ENCODE results near the gene SDHD. TPM values are rescaled to one million over a fixed set of nuclear protein-coding genes. Genes with fewer than 3 reads are reported as not detected.

The SDHD gene
- total and polyA plus RNA-seq, 9 of the 15 experiments (the other 6 are each of a cell fraction or from before 2014, with no cell fraction given), result 150 to 1,225 (median 215) TPM

GRCh38 chr11:112073941-112074811, 12.5 kb upstream of the SDHD start, which contains the start of the genes NKAPD1 and PIH1D2 (continued):
- TF ChIP-seq, protein P1, sequence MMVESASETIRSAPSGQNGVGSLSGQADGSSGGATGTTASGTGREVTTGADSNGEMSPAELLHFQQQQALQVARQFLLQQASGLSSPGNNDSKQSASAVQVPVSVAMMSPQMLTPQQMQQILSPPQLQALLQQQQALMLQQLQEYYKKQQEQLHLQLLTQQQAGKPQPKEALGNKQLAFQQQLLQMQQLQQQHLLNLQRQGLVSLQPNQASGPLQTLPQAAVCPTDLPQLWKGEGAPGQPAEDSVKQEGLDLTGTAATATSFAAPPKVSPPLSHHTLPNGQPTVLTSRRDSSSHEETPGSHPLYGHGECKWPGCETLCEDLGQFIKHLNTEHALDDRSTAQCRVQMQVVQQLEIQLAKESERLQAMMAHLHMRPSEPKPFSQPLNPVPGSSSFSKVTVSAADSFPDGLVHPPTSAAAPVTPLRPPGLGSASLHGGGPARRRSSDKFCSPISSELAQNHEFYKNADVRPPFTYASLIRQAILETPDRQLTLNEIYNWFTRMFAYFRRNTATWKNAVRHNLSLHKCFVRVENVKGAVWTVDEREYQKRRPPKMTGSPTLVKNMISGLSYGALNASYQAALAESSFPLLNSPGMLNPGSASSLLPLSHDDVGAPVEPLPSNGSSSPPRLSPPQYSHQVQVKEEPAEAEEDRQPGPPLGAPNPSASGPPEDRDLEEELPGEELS (CRISPR knock-in tag; IDR thresholded peaks at IDR 0.05; ENCODE audit: borderline replicate concordance), result 0 out of 2 replicates have a peak, but pooled peaks have one; percentile 48
- no peak for TF ChIP-seq ZNF707 (CRISPR knock-in tag; conservative IDR thresholded peaks at IDR 0.05)
- TF ChIP-seq, protein P2, sequence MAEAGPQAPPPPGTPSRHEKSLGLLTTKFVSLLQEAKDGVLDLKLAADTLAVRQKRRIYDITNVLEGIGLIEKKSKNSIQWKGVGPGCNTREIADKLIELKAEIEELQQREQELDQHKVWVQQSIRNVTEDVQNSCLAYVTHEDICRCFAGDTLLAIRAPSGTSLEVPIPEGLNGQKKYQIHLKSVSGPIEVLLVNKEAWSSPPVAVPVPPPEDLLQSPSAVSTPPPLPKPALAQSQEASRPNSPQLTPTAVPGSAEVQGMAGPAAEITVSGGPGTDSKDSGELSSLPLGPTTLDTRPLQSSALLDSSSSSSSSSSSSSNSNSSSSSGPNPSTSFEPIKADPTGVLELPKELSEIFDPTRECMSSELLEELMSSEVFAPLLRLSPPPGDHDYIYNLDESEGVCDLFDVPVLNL (CRISPR knock-in tag; IDR thresholded peaks at IDR 0.05; ENCODE audit: low read depth), result peak; percentile 43; the same call in 1 of the 2 replicates
- no peak for TF ChIP-seq ARHGAP35 (IDR thresholded peaks at IDR 0.05; ENCODE audit: partially characterized antibody)
- TF ChIP-seq SIRT6 (IDR thresholded peaks at IDR 0.05; ENCODE audit: low read depth, low read length), result no peak
- TF ChIP-seq ZNF79 (CRISPR knock-in tag; IDR thresholded peaks at IDR 0.05; ENCODE audit: low read depth), result no peak
- TF ChIP-seq USF2 (CRISPR knock-in tag; IDR thresholded peaks at IDR 0.05), result no peak
- peak; percentile 84 for TF ChIP-seq ESRRA (IDR thresholded peaks at IDR 0.05; ENCODE audit: borderline replicate concordance, low read depth)
- no peak for TF ChIP-seq ATF2 (CRISPR knock-in tag; IDR thresholded peaks at IDR 0.05)
- TF ChIP-seq SFPQ (IDR thresholded peaks at IDR 0.05; ENCODE audit: low read depth, low read length), result no peak
- peak; percentile 54; the same call in 1 of the 2 replicates for TF ChIP-seq ATF3 (IDR thresholded peaks at IDR 0.05)
- peak; percentile 52; the same call in 1 of the 2 replicates for TF ChIP-seq ATF3 (CRISPR knock-in tag; conservative IDR thresholded peaks at IDR 0.05)
- TF ChIP-seq ZC3H8 (IDR thresholded peaks at IDR 0.05), result 0 out of 2 replicates have a peak, but pooled peaks have one; percentile 87
- TF ChIP-seq EZH2 (IDR thresholded peaks at IDR 0.05; ENCODE audit: borderline replicate concordance, low read depth, low read length), result no peak
- TF ChIP-seq PHF8 (IDR thresholded peaks at IDR 0.05; ENCODE audit: borderline replicate concordance, low read length), result peak; percentile 76; the same call in 1 of the 2 replicates
- no peak for TF ChIP-seq PHF21A (IDR thresholded peaks at IDR 0.05; ENCODE audit: borderline replicate concordance, low read depth)

Measured in K562 (cell line).